Caco-2 (cell line): Measurements from ENCODE around the gene SMC3. TPM values are rescaled to one million over a fixed set of nuclear protein-coding genes. Genes with fewer than 3 reads are reported as not detected.

Experiments
- BruUV-seq: library from RNA; stranded (reverse); fragments of 400-500 nt; replicated peaks from 2 replicates; lab custom pipeline; 2021; lab: Mats Ljungman, UMichigan
- CTCF ChIA-PET: fragments of 300-600 bp; sonication (Branson Sonifier 250); formaldehyde crosslinking; loops from one replicate; lab custom pipeline; 2022; ENCODE audit warnings: antibody characterized with exemption; lab: Charles Lee
- POLR2A ChIA-PET: fragments of 300-600 bp; sonication (Branson Sonifier 250); formaldehyde crosslinking; loops from one replicate; lab custom pipeline; 2022; ENCODE audit warnings: antibody characterized with exemption; lab: Charles Lee
- DNase-seq, 2 experiments: peaks; one replicate each; pipeline versions ENCODE4 v3.0.0 to v3.0.0-alpha.2; 2020 to 2022
- H3K27me3 ChIP-seq: replicated peaks from 2 replicates; pipeline ENCODE4 v1.6.0; 2011; ENCODE audit warnings: low read length; ENCODE audit not compliant: control insufficient read depth, insufficient read depth
- H3K36me3 ChIP-seq: 2 replicates; pipeline ENCODE4 v1.5.1; 2011; ENCODE audit warnings: low read length; ENCODE audit not compliant: control insufficient read depth, insufficient read depth
- H3K4me1 ChIP-seq: fragments of 250-450 bp; sonication (Bioruptor Pico); 2 replicates; pipeline ENCODE4 v1.5.1; 2020; ENCODE audit warnings: mild to moderate bottlenecking
- H3K4me3 ChIP-seq: 2 replicates; pipeline ENCODE4 v1.5.1; 2011; ENCODE audit warnings: low read depth, mild to moderate bottlenecking, control low read depth, low read length
- H3K9me3 ChIP-seq: fragments of 250-450 bp; sonication (Bioruptor Pico); 2 replicates; pipeline ENCODE4 v1.5.1; 2020; ENCODE audit warnings: mild to moderate bottlenecking, moderate library complexity
- H3K27ac Mint-ChIP-seq: one replicate; pipeline ENCODE4 v1.8.0; 2022; ENCODE audit warnings: mixed read lengths; ENCODE audit not compliant: unreplicated experiment
- H3K27me3 Mint-ChIP-seq: one replicate; pipeline ENCODE4 v1.8.0; 2022; ENCODE audit warnings: mixed read lengths; ENCODE audit not compliant: insufficient read depth, unreplicated experiment
- H3K36me3 Mint-ChIP-seq: one replicate; pipeline ENCODE4 v1.8.0; 2022; ENCODE audit warnings: mild to moderate bottlenecking, mixed read lengths; ENCODE audit not compliant: insufficient read depth, unreplicated experiment
- H3K4me1 Mint-ChIP-seq: one replicate; pipeline ENCODE4 v1.8.0; 2022; ENCODE audit warnings: low read depth, mixed read lengths; ENCODE audit not compliant: unreplicated experiment
- H3K4me3 Mint-ChIP-seq: one replicate; pipeline ENCODE4 v1.8.0; 2022; ENCODE audit warnings: mild to moderate bottlenecking, moderate library complexity, mixed read lengths; ENCODE audit not compliant: unreplicated experiment
- H3K9me3 Mint-ChIP-seq: one replicate; pipeline ENCODE4 v1.8.0; 2022; ENCODE audit warnings: mixed read lengths; ENCODE audit not compliant: unreplicated experiment
- intact Hi-C: fragments of 100-400 bp; cut with micrococcal nuclease; formaldehyde crosslinking; loops from one replicate; pipeline ENCODE4 v1.10.0; 2022; ENCODE audit not compliant: unreplicated experiment
- total RNA-seq: library from RNA; stranded (reverse); gene quantifications from 2 replicates; pipeline ENCODE4 v1.2.3, GENCODE V29; 2022
- TF ChIP-seq, protein P1 (sequence below), 2 experiments: fragments of 200-600 bp in 1 of 2; IDR thresholded peaks; 1 replicate in 1 of 2; 2 replicates in 1 of 2; pipeline versions ENCODE4 v1.5.1 to v1.8.0; 2011 to 2022; ENCODE audit warnings: antibody characterized with exemption in 1 of 2, control low read depth in 1 of 2, inconsistent platforms in 1 of 2, low read depth in 1 of 2, low read length in 1 of 2, mild to moderate bottlenecking in 1 of 2, moderate library complexity in 1 of 2; ENCODE audit not compliant: insufficient read depth in 1 of 2, severe bottlenecking in 1 of 2, unreplicated experiment in 1 of 2

SMC3 gene
- total RNA-seq, 1 experiment from 2014 or later, result 95.7 TPM

GRCh38 chr10:110560012-110560411 is 7.5 kb upstream of the SMC3 start:
- Histone ChIP-seq H3K4me3 (no peak overlapping the region), H3K36me3 (no peaks in the 10 kb centered on the region), H3K9me3 (no peaks in the 10 kb centered on the region), H3K4me1 (peaks cover 20% of the 10 kb centered on the region), H3K27me3 (no peaks in the 10 kb centered on the region)
- Mint-ChIP-seq H3K4me1 (peaks cover 30% of the 10 kb centered on the region), H3K27ac (no peak overlapping the region), H3K27me3 (no peaks in the 10 kb centered on the region), H3K9me3 (no peaks in the 10 kb centered on the region), H3K36me3 (no peaks in the 10 kb centered on the region), H3K4me3 (no peak overlapping the region)
- CTCF ChIA-PET, result interaction anchor here (0.6 kb wide), 1 partner anchor 59 kb away, joined by 4 read pairs; no protein-coding TSS in a partner anchor
- POLR2A ChIA-PET, result no interaction called here
- TF ChIP-seq, protein P1, sequence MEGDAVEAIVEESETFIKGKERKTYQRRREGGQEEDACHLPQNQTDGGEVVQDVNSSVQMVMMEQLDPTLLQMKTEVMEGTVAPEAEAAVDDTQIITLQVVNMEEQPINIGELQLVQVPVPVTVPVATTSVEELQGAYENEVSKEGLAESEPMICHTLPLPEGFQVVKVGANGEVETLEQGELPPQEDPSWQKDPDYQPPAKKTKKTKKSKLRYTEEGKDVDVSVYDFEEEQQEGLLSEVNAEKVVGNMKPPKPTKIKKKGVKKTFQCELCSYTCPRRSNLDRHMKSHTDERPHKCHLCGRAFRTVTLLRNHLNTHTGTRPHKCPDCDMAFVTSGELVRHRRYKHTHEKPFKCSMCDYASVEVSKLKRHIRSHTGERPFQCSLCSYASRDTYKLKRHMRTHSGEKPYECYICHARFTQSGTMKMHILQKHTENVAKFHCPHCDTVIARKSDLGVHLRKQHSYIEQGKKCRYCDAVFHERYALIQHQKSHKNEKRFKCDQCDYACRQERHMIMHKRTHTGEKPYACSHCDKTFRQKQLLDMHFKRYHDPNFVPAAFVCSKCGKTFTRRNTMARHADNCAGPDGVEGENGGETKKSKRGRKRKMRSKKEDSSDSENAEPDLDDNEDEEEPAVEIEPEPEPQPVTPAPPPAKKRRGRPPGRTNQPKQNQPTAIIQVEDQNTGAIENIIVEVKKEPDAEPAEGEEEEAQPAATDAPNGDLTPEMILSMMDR (IDR thresholded peaks at IDR 0.05; ENCODE audit: insufficient read depth in 1 of 2, low read depth in 1 of 2, low read length in 1 of 2, severe bottlenecking in 1 of 2, unreplicated experiment in 1 of 2), result no peak
- no TSS peak for BruUV-seq
- no peak for DNase-seq
- intact Hi-C loops, result no loop called here

- no peaks in the 10 kb centered on the region for H3K36me3 ChIP-seq
- TF ChIP-seq, protein P1 (IDR thresholded peaks at IDR 0.05; ENCODE audit: insufficient read depth in 1 of 2, low read depth in 1 of 2, low read length in 1 of 2, severe bottlenecking in 1 of 2, unreplicated experiment in 1 of 2), result no peak
- CTCF ChIA-PET, result no interaction called here
- no peak overlapping the region for H3K4me3 Mint-ChIP-seq
- H3K27me3 ChIP-seq, result no peaks in the 10 kb centered on the region
- intact Hi-C loops, result no loop called here
- POLR2A ChIA-PET, result no interaction called here
- no peak overlapping the region for H3K4me3 ChIP-seq
- no peaks in the 10 kb centered on the region for H3K36me3 Mint-ChIP-seq
- H3K9me3 ChIP-seq, result no peaks in the 10 kb centered on the region
- peaks cover 23% of the 10 kb centered on the region for H3K4me1 Mint-ChIP-seq
- H3K4me1 ChIP-seq, result peaks cover 11% of the 10 kb centered on the region
- BruUV-seq, result no TSS peak
- H3K9me3 Mint-ChIP-seq, result no peaks in the 10 kb centered on the region
- DNase-seq, result no peak
- H3K27ac Mint-ChIP-seq, result no peak overlapping the region
- H3K27me3 Mint-ChIP-seq, result no peaks in the 10 kb centered on the region
Observed at GRCh38 chr10:110561292-110561691, 6.2 kb upstream of the SMC3 start.

DNA sequence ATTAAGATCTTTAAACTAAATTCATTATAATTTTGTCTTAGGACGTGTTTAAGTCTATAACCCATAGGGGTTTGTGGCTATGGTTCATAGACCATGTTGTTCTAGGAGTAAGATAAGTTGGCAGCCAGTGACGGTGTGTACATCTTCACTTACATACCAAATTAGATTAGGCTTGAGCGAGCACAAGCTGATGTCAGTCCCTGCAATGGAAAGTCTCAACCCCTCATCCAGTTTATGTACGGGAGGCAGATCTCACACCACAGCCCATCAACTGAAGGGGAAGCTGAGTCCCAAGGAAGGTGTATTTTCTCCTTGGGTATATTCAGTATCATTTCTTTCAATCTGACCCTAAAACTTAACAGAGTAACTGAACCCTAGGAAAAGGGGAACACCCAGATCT is 5.1 kb upstream of the SMC3 start:
- peaks cover 6% of the 10 kb centered on the region for H3K4me1 ChIP-seq
- no peaks in the 10 kb centered on the region for H3K36me3 ChIP-seq
- H3K9me3 ChIP-seq, result no peaks in the 10 kb centered on the region
- TF ChIP-seq, protein P1 (IDR thresholded peaks at IDR 0.05; ENCODE audit: insufficient read depth in 1 of 2, low read depth in 1 of 2, low read length in 1 of 2, severe bottlenecking in 1 of 2, unreplicated experiment in 1 of 2), result no peak
- H3K4me3 Mint-ChIP-seq, result no peak overlapping the region
- no peaks in the 10 kb centered on the region for H3K27me3 Mint-ChIP-seq
- H3K36me3 Mint-ChIP-seq, result peaks cover 5% of the 10 kb centered on the region
- H3K27me3 ChIP-seq, result no peaks in the 10 kb centered on the region
- intact Hi-C loops, result no loop called here
- no peak overlapping the region for H3K27ac Mint-ChIP-seq
- CTCF ChIA-PET, result no interaction called here
- POLR2A ChIA-PET, result interaction anchor here (0.5 kb wide), 1 partner anchor 309 kb away, joined by 3 read pairs; the partner anchor contains the start of gene PDCD4
- DNase-seq, result no peak
- BruUV-seq, result no TSS peak
- H3K4me3 ChIP-seq, result no peak overlapping the region
- peaks cover 14% of the 10 kb centered on the region for H3K4me1 Mint-ChIP-seq
- no peaks in the 10 kb centered on the region for H3K9me3 Mint-ChIP-seq
